Fibroblast of lung (primary cell): Measurements from ENCODE around the gene TANGO2. TPM values are rescaled to one million over a fixed set of nuclear protein-coding genes. Genes with fewer than 3 reads are reported as not detected.

ENCODE experiments used
- DNase-seq, 2 donors: peaks; one replicate each; pipeline versions ENCODE4 v3.0.0 to v3.0.0-alpha.2; 2010; ENCODE audit warnings: low read depth in 2 of 2
- H2AFZ ChIP-seq: 2 replicates; pipeline ENCODE4 v1.5.1; 2012; ENCODE audit warnings: low read length, control low read depth, inconsistent platforms
- H3K27ac ChIP-seq: 2 replicates; pipeline ENCODE4 v1.5.1; 2011; ENCODE audit warnings: low read length, control low read depth; ENCODE audit not compliant: insufficient read depth
- H3K27me3 ChIP-seq: 2 replicates; pipeline ENCODE4 v1.5.1; 2011; ENCODE audit warnings: mild to moderate bottlenecking, low read length; ENCODE audit not compliant: control insufficient read depth, insufficient read depth
- H3K36me3 ChIP-seq: 2 replicates; pipeline ENCODE4 v1.5.1; 2011; ENCODE audit warnings: low read length; ENCODE audit not compliant: control insufficient read depth, insufficient read depth
- H3K4me1 ChIP-seq: 2 replicates; pipeline ENCODE4 v1.5.1; 2011; ENCODE audit warnings: low read length; ENCODE audit not compliant: control insufficient read depth, insufficient read depth; ENCODE audit errors: extremely low read depth
- H3K4me2 ChIP-seq: 2 replicates; pipeline ENCODE4 v1.5.1; 2011; ENCODE audit warnings: low read length, control low read depth; ENCODE audit not compliant: insufficient read depth; ENCODE audit errors: extremely low read depth
- H3K4me3 ChIP-seq, 4 experiments: fragments of 200-600 bp in 1 of 4; sonication (generic) in 1 of 4; replicated peaks in 1 of 4; 2 replicates each; pipeline ENCODE4 v1.5.1; 2011 to 2016; ENCODE audit warnings: low read length in 4 of 4, low read depth in 3 of 4, mild to moderate bottlenecking in 3 of 4, control low read depth in 2 of 4, inconsistent platforms in 1 of 4, mixed read lengths in 1 of 4; ENCODE audit not compliant: insufficient read depth in 1 of 4; ENCODE audit errors: control extremely low read depth in 1 of 4
- H3K79me2 ChIP-seq: 2 replicates; pipeline ENCODE4 v1.5.1; 2012; ENCODE audit warnings: mild to moderate bottlenecking, low read length, inconsistent platforms; ENCODE audit not compliant: control insufficient read depth, insufficient read depth
- H3K9ac ChIP-seq: 2 replicates; pipeline ENCODE4 v1.5.1; 2011; ENCODE audit warnings: mild to moderate bottlenecking, low read length, control low read depth; ENCODE audit not compliant: insufficient read depth
- H3K9me3 ChIP-seq: 2 replicates; pipeline ENCODE4 v1.5.1; 2012; ENCODE audit warnings: low read depth, low read length; ENCODE audit not compliant: control insufficient read depth, insufficient read depth
- H4K20me1 ChIP-seq: 2 replicates; pipeline ENCODE4 v1.5.1; 2011; ENCODE audit warnings: low read length; ENCODE audit not compliant: control insufficient read depth, insufficient read depth; ENCODE audit errors: extremely low read depth
- EZH2 ChIP-seq: IDR thresholded peaks from 2 replicates; pipeline ENCODE4 v1.5.1; 2012; ENCODE audit warnings: low read length, control low read depth, mild to moderate bottlenecking; ENCODE audit errors: missing control alignments
- polyA plus RNA-seq, 2 donors: library from polyadenylated mRNA; depleted of rRNA in 1 of 2; stranded (reverse) in 1 of 2; unstranded in 1 of 2; fragments of >200 nt; gene quantifications; 2 replicates each; pipeline ENCODE4 v1.2.1, GENCODE V29; 2011 to 2012; ENCODE audit warnings: missing spikeins in 1 of 2
- total RNA-seq: library from RNA; depleted of rRNA; stranded (reverse); fragments of >200 nt; gene quantifications from 2 replicates; pipeline ENCODE4 v1.2.1, GENCODE V29; 2014
- TF ChIP-seq, protein P1 (sequence below), 2 donors: IDR thresholded peaks in 1 of 2; conservative IDR thresholded peaks in 1 of 2; 1 replicate in 1 of 2; 2 replicates in 1 of 2; pipeline ENCODE4 v1.5.1; 2011 to 2012; ENCODE audit warnings: low read length in 2 of 2, control low read depth in 1 of 2, inconsistent platforms in 1 of 2, low read depth in 1 of 2, mild to moderate bottlenecking in 1 of 2

TANGO2 gene
- total and polyA plus RNA-seq, 2 donors (not counting 1 experiment from before 2014, with no cell fraction given), result 28.3 to 52.8 TPM

DNA sequence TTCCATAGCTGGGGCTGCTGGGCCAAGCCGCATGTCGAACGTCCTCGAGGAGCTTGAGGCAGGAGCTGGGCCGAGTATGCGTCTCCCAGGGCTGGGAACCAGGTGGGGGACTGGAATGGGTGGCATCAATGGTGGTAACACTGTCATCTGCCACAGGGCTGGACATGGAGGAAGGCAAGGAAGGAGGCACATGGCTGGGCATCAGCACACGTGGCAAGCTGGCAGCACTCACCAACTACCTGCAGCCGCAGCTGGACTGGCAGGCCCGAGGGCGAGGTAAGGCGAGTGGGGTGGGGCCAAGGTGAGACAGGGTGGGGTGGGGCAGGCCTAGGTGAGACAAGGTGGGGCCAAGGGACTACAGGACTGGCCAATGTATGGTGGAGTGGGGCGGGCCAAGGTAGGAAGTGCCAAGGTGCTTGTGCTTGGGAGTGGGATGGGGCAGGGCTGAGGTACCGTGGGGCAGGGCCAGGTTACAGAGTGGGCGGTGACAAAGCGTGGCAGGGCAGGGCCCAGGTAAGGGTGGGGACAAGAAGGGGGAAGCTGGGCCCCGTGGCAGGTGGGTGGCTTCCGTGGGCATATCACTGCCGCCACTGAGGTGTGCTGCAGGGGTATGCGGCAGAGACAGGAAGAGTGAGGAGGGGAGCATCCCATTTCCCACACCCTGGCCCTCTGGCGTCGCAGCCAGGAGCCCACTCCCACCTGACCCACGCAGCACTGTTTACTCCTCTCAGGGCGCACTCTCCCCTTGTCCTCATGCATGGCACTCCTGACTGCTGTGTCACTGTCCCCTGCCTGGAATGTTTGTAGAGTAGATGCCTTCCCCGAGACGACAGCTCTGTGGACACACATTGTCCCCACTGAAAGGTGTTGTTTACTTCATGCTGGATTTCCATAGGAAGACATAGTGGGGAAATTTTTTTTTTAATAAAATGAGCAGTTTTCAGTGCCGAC, 31.7 kb downstream of the TANGO2 start:
- Histone ChIP-seq H2AFZ (no peak overlapping the region), H3K9ac (no peak overlapping the region), H4K20me1 (no peaks in the 10 kb centered on the region), H3K79me2 (no peaks in the 10 kb centered on the region), H3K27ac (no peak overlapping the region), H3K4me2 (no peak overlapping the region), H3K4me3 (no peak overlapping the region), H3K27me3 (no peaks in the 10 kb centered on the region), H3K4me1 (no peaks in the 10 kb centered on the region), H3K9me3 (no peaks in the 10 kb centered on the region), H3K36me3 (peaks cover 6% of the 10 kb centered on the region)
- TF ChIP-seq, protein P1, sequence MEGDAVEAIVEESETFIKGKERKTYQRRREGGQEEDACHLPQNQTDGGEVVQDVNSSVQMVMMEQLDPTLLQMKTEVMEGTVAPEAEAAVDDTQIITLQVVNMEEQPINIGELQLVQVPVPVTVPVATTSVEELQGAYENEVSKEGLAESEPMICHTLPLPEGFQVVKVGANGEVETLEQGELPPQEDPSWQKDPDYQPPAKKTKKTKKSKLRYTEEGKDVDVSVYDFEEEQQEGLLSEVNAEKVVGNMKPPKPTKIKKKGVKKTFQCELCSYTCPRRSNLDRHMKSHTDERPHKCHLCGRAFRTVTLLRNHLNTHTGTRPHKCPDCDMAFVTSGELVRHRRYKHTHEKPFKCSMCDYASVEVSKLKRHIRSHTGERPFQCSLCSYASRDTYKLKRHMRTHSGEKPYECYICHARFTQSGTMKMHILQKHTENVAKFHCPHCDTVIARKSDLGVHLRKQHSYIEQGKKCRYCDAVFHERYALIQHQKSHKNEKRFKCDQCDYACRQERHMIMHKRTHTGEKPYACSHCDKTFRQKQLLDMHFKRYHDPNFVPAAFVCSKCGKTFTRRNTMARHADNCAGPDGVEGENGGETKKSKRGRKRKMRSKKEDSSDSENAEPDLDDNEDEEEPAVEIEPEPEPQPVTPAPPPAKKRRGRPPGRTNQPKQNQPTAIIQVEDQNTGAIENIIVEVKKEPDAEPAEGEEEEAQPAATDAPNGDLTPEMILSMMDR (conservative IDR thresholded peaks at IDR 0.05 in 1 of 2, IDR thresholded peaks at IDR 0.05 in 1 of 2; ENCODE audit: low read depth in 1 of 2, low read length in 2 of 2), result no peak
- no peak for TF ChIP-seq EZH2
- DNase-seq, result no peak

DNA sequence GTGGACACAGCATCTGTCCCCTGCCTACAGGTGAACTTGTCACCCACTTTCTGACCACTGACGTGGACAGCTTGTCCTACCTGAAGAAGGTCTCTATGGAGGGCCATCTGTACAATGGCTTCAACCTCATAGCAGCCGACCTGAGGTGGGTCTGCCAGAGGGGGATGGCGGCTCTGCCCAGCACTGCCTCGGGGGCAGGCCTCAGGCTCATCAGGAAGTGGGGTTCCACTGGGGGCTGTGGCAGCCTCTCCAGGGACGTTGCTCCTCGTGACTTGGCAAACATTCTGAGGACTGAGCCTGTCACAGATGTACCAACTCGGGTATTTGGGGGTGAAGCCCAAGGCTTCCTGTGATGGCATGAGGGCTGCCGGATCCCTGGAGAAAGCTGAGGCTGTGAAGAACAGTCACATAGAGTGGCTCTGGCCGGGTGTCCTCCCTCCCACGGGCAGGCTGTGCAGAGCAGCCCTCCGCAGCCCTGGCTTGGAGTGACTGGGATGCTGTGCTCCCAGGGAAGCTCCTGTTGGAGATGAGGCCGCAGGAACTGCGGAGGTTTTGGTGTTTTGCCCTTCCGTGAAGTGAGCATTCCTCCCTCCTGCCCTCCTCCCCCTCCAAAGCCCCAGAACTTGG, 32.6 kb downstream of the TANGO2 start:
- no peak for DNase-seq
- H3K27ac ChIP-seq, result no peak overlapping the region
- H4K20me1 ChIP-seq, result no peaks in the 10 kb centered on the region
- no peaks in the 10 kb centered on the region for H3K79me2 ChIP-seq
- no peak overlapping the region for H3K9ac ChIP-seq
- TF ChIP-seq EZH2, result no peak
- TF ChIP-seq, protein P1 (conservative IDR thresholded peaks at IDR 0.05 in 1 of 2, IDR thresholded peaks at IDR 0.05 in 1 of 2; ENCODE audit: low read depth in 1 of 2, low read length in 2 of 2), result no peak
- no peak overlapping the region for H3K4me2 ChIP-seq
- H2AFZ ChIP-seq, result no peak overlapping the region
- peaks cover 6% of the 10 kb centered on the region for H3K36me3 ChIP-seq
- H3K4me1 ChIP-seq, result no peaks in the 10 kb centered on the region
- no peak overlapping the region for H3K4me3 ChIP-seq
- no peaks in the 10 kb centered on the region for H3K27me3 ChIP-seq
- H3K9me3 ChIP-seq, result no peaks in the 10 kb centered on the region

DNA sequence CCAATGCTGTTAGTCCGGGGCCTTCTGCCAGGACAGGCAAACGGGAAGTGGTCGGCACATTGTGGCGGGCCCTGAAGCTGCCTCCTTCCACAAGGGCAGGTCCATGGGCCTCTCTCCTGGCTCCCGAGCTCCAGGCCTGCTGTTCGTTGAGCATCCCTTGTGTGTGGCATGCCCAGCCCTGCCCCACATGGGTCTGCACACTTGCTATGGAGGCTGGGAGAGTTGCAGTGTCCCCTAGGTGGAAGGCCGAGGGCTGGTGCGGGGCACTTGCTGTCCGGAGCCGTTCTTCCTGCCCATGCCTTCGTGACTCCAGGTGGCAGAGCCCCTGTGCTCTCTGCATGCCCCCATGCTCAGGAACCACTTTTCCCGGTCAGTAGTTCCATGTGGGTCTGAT, 33.1 kb downstream of the TANGO2 start:
- no peak overlapping the region for H2AFZ ChIP-seq
- no peak for DNase-seq
- H3K9ac ChIP-seq, result no peak overlapping the region
- H3K79me2 ChIP-seq, result no peaks in the 10 kb centered on the region
- no peak overlapping the region for H3K4me3 ChIP-seq
- H3K4me1 ChIP-seq, result no peaks in the 10 kb centered on the region
- H4K20me1 ChIP-seq, result no peaks in the 10 kb centered on the region
- H3K36me3 ChIP-seq, result peaks cover 6% of the 10 kb centered on the region
- H3K9me3 ChIP-seq, result no peaks in the 10 kb centered on the region
- no peak overlapping the region for H3K4me2 ChIP-seq
- no peaks in the 10 kb centered on the region for H3K27me3 ChIP-seq
- H3K27ac ChIP-seq, result no peak overlapping the region
- no peak for TF ChIP-seq EZH2
- TF ChIP-seq, protein P1 (conservative IDR thresholded peaks at IDR 0.05 in 1 of 2, IDR thresholded peaks at IDR 0.05 in 1 of 2; ENCODE audit: low read depth in 1 of 2, low read length in 2 of 2), result no peak
